Raji (cell line): ENCODE data around the gene CAGE1.

ENCODE experiments used
- POLR2A ChIP-seq: IDR thresholded peaks from 2 replicates; pipeline ENCODE4 v1.6.1; 2011; ENCODE audit warnings: low read depth, low read length, control low read depth; ENCODE audit not compliant: insufficient read depth

The CAGE1 gene

DNA sequence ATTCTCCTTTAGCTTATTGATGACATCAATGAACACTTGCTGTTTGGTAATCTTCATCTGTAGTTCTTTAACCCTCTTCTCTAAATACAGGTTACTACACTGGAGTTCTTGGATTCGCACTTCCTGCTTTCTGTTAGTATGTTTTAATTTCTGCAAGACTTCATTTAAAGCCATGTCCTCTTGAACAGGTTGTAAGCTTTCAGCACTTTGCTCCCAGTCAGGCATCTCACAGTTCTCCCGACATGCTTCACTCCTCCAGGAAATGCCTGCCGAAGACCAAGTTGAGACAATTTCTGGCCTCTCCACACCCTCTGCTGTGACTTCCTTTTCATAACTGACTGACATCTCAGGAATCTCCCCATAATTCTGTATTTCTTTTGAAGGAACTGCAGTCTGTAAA, 15.8 kb downstream of the CAGE1 start:
- TF ChIP-seq POLR2A = no peak

DNA sequence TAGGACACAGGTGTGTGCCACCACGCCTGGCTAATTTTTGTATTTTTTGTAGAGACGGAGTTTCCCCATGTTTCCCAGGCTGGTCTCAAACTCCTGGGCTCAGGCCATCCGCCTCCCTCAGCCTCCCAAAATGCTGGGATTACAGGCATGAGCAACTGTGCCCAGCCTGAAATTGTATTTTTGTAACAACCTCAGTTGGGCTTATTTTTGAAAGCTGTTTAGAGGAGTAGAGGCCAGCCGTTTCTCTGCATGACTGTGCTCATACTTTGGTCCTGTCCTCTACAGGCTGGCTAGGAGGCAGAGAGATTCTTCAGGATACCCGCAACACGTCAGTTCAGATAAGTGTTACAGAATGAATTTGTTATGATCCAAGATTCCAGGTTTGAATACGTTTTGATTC, 22.1 kb downstream of the CAGE1 start:
- TF ChIP-seq POLR2A = no peak

DNA sequence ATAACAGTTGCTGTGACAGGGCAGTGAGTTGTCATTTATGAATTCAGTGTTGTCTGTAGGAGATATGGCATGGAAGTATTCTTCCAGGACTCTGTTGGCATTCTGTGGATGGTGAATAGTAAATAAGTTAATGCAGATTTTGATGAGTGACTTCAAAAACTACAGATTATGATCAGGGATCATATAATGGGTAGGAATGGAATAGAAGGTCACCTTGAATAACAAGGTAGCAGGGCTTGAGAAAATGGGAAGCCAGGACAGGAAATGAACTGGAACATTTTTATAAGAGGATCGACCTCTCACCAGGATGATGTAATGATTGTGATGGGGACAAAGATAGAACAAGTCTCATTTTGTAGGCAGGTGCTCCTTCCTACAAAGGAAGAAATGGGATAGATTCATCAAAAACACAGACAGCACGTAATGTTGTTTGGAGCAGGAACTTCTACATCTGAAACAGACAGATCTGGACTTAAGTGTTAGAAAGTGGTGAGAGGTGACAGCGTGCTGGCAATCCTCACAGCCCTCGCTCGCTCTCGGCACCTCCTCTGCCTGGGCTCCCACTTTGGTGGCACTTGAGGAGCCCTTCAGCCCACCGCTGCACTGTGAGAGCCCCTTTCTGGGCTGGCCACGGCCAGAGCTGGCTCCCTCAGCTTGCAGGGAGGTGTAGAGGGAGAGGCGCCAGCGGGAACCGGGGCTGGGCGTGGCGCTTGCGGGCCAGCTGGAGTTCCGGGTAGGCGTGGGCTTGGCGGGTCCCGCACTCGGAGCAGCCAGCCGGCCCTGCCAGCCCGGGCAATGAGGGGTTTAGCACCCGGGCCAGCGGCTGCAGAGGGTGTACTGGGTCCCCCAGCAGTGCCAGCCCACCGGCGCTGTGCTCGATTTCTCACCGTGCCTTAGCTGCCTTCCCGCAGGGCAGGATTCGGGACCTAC, 45.7 kb downstream of the CAGE1 start:
- no peak for TF ChIP-seq POLR2A

DNA sequence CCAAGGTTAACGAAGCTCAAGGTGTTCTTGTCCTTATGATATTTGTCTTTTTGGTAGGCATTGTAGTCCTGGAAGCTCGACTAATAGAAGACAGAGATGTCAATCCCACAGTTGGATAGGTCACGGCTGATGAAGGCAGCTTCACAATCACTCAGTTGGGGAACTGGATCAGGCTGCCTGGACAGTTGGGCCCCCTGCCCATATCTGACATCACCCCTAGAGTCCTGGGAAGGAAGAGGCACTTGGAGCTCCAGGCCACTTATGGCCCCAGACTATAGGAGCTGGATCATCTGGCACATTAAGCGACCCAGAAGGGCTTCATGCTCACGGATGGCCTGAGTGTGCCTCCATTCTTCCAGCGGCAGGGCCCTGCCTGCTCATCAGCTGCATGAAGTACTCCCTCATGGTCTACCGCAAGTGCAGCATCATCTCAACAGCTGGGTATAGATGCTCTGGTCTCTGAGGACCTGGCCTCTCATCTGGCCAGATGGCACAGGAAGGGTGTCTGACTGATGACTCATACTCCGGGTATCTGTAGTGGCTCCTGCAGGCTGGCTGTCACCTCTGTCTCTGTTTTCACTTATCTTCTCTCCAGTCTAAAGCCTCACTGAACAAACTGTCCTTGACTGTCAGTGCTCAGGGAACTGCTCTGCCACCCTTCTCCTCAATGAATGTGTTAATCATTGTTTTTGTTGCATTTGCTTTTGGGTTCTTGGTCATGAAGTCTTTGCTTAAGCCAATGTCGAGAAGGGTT, 47.4 kb downstream of the CAGE1 start:
- no peak for TF ChIP-seq POLR2A

DNA sequence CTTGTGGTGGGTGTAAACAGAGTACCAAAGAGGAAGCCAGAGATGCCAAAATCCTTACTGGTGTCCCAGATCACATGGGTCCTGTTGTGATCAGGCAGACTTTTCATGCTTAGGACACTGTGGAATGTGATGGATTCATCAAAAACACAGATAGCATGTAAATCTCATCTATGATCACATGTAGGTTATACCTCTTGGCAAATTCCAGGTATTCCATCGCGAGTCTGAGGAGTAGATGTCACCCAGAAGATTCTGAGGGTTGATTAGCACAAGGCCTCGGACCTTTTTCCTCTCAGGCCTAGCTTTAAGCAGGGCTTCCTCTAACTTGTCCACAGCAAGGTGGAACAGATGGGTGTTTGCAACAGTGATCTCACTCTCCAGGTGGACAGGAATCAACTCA, 48.3 kb downstream of the CAGE1 start:
- TF ChIP-seq POLR2A = no peak

DNA sequence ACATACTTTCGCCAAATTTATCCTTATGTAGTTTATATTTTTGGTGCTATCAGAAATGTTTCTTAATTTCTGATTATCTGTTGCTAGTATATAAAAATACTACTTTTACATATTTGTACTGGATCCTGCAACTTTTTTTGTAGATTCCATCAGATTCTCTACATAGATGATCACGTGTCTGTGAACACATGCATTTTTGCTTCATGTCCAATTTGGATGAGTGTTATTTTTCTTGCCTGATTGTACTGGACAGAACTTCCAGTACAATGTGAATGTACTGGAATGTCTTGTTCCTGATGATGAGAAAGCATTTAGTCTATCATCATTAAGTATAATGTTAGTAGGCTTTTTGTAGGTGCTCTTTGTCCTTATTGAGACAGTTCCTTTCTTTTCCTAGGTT, 51.5 kb downstream of the CAGE1 start:
- TF ChIP-seq POLR2A = no peak

DNA sequence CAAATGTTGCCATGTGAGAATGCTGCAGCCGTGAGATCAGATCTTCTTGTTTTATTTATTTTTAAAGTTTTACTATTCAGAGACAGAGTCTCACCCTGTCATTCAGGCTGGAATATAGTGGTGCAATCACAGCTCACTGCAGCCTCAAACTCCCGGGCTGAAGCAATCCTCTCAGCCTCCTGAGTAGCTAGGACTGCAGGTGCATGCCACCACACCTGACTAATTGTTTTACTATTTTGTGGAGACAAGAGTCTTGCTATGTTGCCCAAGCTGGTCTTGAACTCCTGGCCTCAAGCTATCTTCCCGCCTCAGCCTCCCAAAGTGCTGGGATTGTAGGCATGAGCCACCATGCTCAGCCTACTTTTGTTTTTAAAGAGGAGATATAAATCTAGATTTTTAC, 54.0 kb downstream of the CAGE1 start:
- TF ChIP-seq POLR2A = no peak

DNA sequence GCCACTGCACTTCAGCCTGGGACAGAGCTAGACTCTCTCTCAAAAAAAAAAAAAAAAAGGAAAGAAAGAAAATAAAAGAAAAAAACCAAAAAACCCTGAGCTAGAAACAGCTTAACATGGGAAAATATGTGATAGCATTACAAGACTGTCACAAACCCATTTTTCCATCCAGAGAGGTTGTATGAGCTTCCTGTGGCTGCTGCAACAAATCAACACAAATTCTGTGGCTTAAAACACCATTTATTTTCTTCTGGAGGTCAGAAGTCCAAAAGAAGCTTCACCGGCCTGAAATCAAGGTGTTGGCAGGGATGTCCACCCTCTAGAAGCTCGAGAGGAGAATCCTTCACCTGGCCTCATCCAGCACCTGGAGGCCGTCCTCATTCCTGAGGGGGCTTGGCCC, 54.9 kb downstream of the CAGE1 start:
- TF ChIP-seq POLR2A = no peak

DNA sequence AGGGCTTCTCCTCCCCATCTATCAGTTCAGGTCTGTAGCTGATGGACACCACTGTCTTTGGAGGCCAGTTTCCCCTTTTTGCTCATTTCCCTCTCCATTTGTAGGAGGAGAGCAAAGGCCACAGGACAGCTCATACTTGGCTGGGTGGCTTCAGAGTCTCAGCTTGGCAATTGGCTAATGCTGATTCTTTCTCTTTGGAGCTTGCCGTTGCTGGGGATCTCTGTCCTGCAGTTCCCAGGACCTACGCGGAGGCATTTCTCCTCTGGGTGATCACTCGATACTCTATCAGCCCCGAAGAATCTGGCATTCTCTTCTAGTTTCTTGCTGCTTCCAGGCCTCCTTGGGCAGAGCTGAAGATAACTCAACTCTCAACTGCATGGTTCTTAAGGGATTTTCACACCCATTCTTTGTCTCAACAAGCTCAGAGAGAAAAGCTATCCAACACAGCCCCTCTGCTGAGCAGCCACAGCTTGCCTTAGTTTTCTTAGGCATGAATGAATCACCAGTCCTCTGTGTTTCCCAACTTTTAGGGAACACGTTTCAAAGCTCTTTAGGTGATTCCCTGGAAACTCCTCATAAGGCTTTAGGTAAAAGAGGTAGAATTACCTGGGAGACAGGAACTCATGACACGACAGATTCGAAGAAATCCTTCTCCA, 57.3 kb downstream of the CAGE1 start:
- no peak for TF ChIP-seq POLR2A

DNA sequence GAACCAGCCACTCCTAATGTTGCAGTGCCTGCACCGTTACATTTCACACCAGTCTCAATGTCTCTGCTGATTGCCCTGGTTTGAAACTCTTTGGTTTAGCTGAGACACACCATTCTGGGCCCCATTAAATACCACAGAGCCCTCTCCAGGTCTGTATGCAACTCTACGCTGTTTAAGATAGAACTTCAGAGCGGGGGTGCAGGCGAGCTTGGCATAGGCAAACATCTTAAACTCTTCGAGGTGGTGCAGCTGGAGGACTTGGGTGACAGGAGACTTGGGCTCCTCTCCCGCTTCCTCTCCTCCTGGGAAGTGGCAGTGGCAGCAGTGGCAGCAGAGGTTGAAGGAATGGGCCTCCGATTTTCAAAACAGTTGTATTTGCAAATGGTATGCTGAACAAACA, 58.1 kb downstream of the CAGE1 start:
- TF ChIP-seq POLR2A = no peak

DNA sequence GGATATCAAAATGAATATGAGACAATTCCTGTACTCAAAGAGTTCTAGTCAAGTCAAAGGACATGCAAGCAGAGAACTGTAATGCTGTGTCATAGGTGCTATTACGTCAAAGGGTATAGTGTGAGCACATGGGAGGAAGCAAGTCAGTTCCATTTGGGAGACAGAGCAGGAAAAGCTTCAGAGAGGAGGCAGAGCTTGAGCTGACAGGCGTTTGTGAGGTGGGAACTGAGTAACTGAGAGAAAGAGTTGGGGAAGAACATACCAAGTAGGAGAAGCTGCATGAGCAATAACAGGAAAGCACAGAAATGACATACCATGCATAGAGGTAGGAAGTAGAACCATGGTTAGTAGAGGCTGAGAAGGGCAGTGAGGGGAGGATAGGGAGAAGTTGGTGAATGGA, 61.3 kb downstream of the CAGE1 start:
- TF ChIP-seq POLR2A = no peak

DNA sequence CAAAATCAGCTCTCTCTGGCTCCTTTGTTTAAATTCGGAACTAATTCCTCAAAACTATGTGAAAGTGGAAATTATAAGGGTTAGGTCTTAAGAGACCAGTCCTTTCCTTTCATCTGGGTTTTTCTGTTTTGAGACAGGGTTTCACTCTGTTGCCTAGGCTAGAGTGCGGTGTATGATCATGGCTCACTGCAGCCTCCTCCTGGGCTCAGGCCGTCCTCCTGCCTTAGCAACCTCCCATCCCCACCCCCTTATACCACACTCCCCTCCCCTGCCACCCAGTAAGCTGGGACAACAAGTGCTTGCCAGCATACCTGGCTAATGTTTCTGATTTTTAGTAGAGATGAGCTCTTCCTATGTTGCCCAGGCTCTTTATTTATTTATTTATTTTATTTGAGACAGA, 63.8 kb downstream of the CAGE1 start:
- no peak for TF ChIP-seq POLR2A

DNA sequence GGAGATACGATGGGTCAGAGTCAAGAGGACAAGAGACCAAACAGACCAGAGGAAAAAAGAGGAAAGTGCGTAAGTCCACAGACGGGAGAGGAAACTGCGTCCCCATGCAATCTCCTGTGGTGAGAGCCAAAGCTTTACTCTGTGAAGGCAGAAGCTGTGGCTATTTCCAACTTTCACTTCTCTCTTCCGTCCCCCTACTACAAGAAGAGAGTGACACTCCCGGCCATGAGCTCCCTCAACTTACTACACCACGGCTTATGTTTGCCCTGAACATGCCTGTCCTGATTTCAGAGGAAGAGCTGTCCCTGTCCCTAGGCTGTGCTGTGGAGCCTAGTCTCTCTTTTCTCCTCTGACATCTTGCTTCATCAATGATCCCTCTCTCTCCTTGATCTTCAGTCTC, 65.0 kb downstream of the CAGE1 start:
- TF ChIP-seq POLR2A = no peak

DNA sequence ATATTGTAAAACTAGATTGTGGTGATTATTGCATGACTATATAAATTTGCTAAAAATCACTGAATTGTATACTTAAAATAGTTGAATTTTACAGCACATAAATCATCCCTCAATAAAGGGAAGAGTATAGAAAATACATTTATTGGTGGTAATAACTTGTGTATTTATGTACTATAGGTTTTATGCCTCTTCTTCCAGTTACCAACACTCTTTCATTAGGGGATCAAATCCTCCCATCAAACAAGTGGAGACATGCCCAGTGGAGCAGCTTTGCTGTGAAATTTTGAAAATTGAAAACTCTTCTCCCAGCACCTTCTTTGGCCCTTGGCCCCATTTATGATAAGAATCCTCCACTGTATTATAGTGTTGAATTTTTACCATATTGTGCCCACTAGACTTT, 66.5 kb downstream of the CAGE1 start:
- TF ChIP-seq POLR2A = no peak

DNA sequence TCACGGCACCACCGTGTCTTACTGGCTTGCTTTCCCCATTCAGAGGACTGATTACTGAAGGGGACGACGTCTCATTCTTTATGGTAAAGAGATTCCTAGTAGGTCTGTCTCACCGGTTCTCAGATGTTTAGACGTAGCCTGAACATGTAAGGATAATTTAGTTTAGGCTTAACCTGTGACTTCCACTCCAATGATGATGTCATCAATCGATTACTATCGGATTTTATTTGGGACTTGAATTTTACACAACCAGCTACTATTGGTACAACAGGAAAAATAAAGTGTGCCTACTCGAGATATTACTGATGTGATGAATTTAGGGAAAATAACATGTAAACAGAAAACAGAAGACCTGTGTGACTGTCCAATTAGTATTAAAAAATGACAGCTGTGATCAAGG, 72.0 kb downstream of the CAGE1 start:
- no peak for TF ChIP-seq POLR2A
